ENCODE results near the gene ZBTB8A. TPM values are rescaled to one million over a fixed set of nuclear protein-coding genes. Genes with fewer than 3 reads are reported as not detected.

ZBTB8A gene
- total RNA-seq (2016; rRNA removed; fragmentation: Illumina TruSeq; extraction: Trizol) (3.7 and 4.7 TPM in 2 replicates), polyA plus RNA-seq (2011; rRNA removed) (0.82 and 1.3 TPM in 2 replicates), polyA minus RNA-seq (2011; rRNA and poly(A)+ RNA removed; ENCODE audit: low replicate concordance) (1.1 and 7.0 TPM in 2 replicates), Bru-seq, nascent RNA (percentile 54 among the genes with signal in this experiment), BruChase-seq, experiment 1, labeled RNA remaining after a 6-hour chase (percentile 77 among the genes with signal in this experiment), BruChase-seq, experiment 2, labeled RNA remaining after a 2-hour chase (percentile 77 among the genes with signal in this experiment)
- total RNA-seq (2016; cell fraction: cytosol; rRNA removed; fragmentation: Illumina TruSeq; extraction: Trizol; ENCODE audit: low read depth): 3.4 and 3.6 TPM in 2 replicates
- 3.7 and 5.2 TPM in 2 replicates for total RNA-seq (2016; cell fraction: insoluble cytoplasmic fraction; rRNA removed; fragmentation: Illumina TruSeq; extraction: Trizol)
- 3.3 and 3.9 TPM in 2 replicates for total RNA-seq (2016; cell fraction: membrane; rRNA removed; fragmentation: Illumina TruSeq; extraction: Trizol)
- total RNA-seq (2016; cell fraction: nucleus; rRNA removed; fragmentation: Illumina TruSeq; extraction: Trizol): 2.2 and 2.4 TPM in 2 replicates
- polyA plus RNA-seq (2011; cell fraction: cytosol; rRNA removed): 0.40 and 0.60 TPM in 2 replicates
- 0.29 and 0.38 TPM in 2 replicates for polyA plus RNA-seq (2011; cell fraction: nucleus; rRNA removed)
- polyA plus RNA-seq (2012): 0.62 and 1.0 TPM in 2 replicates
- polyA plus RNA-seq (2016; cell fraction: cytosol; fragmentation: Illumina TruSeq; extraction: Trizol; ENCODE audit: low read depth): 0.27 and 0.38 TPM in 2 replicates
- polyA plus RNA-seq (2016; cell fraction: insoluble cytoplasmic fraction; fragmentation: Illumina TruSeq; extraction: Trizol; ENCODE audit: low read depth): 2.6 and 3.1 TPM in 2 replicates
- polyA plus RNA-seq (2016; cell fraction: membrane; fragmentation: Illumina TruSeq; extraction: Trizol; ENCODE audit: low read depth): 0.57 and 0.73 TPM in 2 replicates
- polyA plus RNA-seq (2016; cell fraction: nucleus; fragmentation: Illumina TruSeq; extraction: Trizol; ENCODE audit: insufficient read depth, low read depth): 2.7 and 3.0 TPM in 2 replicates
- polyA minus RNA-seq (2011; cell fraction: cytosol; rRNA and poly(A)+ RNA removed): 1.2 and 1.4 TPM in 2 replicates
- 2.2 and 2.4 TPM in 2 replicates for polyA minus RNA-seq (2011; cell fraction: nucleus; rRNA and poly(A)+ RNA removed)
- long read RNA-seq, experiment 1: 0 reads
- long read RNA-seq, experiment 2, full-length matches to known transcripts: 1 of 6 reads
- long read RNA-seq, experiment 2, partial matches to known transcripts: 0 of 6 reads
- long read RNA-seq, experiment 2, other reads (novel, unspliced or antisense): 5 of 6 reads

DNA sequence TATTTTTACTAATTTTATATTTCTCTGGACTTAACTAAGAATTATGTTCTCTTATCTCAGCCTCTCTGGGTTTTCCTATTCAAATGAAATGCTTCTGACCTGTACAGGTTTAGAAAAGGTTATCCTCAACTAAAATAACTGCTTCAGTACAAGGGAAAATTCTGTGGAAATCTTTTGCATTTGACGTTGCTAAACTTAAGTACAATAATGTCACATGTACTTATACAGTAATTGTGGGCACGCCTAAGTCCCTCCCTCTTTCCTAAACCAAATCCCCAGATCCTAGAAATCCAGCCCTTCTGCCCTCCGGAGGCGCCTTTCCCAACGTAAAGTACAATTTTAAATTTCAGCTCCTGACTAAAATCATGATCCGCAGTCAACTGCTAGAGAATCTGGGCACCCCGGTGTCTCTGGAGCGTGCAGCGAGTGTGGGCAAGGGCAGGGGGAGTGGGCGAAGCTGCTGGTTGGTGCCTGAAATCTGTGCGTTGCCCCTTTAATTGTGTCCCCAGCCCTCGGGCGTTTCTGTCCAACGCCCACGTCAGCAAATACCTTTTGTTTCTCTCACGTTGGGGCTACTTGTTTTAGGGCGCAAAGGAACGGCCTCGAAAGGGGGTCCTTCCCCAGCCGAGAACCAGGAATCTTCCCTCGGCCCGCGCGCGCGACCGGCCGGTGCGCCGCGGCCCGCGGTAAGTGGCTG is at the start of gene ZBTB8A:
Gene ZBTB8A (plus strand): TSS at position 541 of the 697 bp plus-strand sequence. CDS start 53,505 bp downstream, outside the sequence.
- peak; percentile 30 for FAIRE-seq
- in situ Hi-C loops (cut with HindIII; ENCODE audit: extremely low pct_ligation_motif_present, low pct_unique_long_range_greater_than_20kb) (no loop called here), intact Hi-C loops (cut with micrococcal nuclease; ENCODE audit: unreplicated experiment) (no loop called here)
- H3K4me3 ChIP-seq (replicated peaks in 1 of 3; ENCODE audit: insufficient read depth in 1 of 3, low read depth in 2 of 3, low read length in 3 of 3): peak within 1 kb of the TSS; percentile 63 to 79 (median 76)
- peak; percentile 30 for DNase-seq (ENCODE audit: low spot score)
- CTCF ChIA-PET (ENCODE audit: low intra/inter-chr PET ratio, low total read pairs): no interaction called here
- H3K36me3 ChIP-seq (replicated peaks in 1 of 2; ENCODE audit: control insufficient read depth in 1 of 2, insufficient read depth in 2 of 2, low read length in 2 of 2): no peaks in the 10 kb centered on the region
- H4K20me1 ChIP-seq (ENCODE audit: insufficient read depth, low read length): no peaks in the 10 kb centered on the region
- H3K9ac ChIP-seq (ENCODE audit: insufficient read depth, low read depth, low read length): peak within 1 kb of the TSS; percentile 64
- H3K4me1 ChIP-seq (ENCODE audit: insufficient read depth, low read length): peaks cover 22% of the 10 kb centered on the region
- ATAC-seq: peak; percentile 55
- peak within 1 kb of the TSS; percentile 93 for H3K4me2 ChIP-seq (ENCODE audit: low read depth, low read length)
- H3K27ac ChIP-seq (ENCODE audit: extremely low read length, insufficient read depth, low read length): no peak within 1 kb of the TSS
- BruUV-seq (replicated peaks): no TSS peak
- POLR2A ChIA-PET: interaction anchor here (0.7 to 1.0 kb wide), 2 partner anchors 90 to 91 kb away, joined by 3 to 4 read pairs; no protein-coding TSS in a partner anchor
- no peaks in the 10 kb centered on the region for H3K9me3 ChIP-seq (ENCODE audit: low read length)
- no peak within 1 kb of the TSS for H2AFZ ChIP-seq (ENCODE audit: low read length)
- H3K79me2 ChIP-seq (ENCODE audit: insufficient read depth, low read length): no peaks in the 10 kb centered on the region
- 0% methylated on average over 15 of the region's 33 CpGs for WGBS (ENCODE audit: low lambda C conversion rate)
- peaks cover 2 to 25% of the 10 kb centered on the region in 2 experiments; a peak in 2 of 5 replicates for H3K27me3 ChIP-seq (ENCODE audit: control insufficient read depth in 1 of 2, insufficient read depth in 2 of 2, low read length in 2 of 2)
- TF ChIP-seq SAP130 (CRISPR knock-in tag; IDR thresholded peaks at IDR 0.05; ENCODE audit: low read depth) (0 out of 2 replicates have a peak, but pooled peaks have one; percentile 30), ZKSCAN1 (IDR thresholded peaks at IDR 0.05; ENCODE audit: low read length) (no peak), POLR2A (IDR thresholded peaks at IDR 0.05; ENCODE audit: insufficient read depth in 1 of 2, low read depth in 2 of 2, low read length in 2 of 2) (0 out of 4 replicates have a peak, but pooled peaks of 1 of the 2 experiments have one; percentile 31), RFX5 (IDR thresholded peaks at IDR 0.05; ENCODE audit: low read depth, low read length) (no peak)
- TF ChIP-seq, protein P1, sequence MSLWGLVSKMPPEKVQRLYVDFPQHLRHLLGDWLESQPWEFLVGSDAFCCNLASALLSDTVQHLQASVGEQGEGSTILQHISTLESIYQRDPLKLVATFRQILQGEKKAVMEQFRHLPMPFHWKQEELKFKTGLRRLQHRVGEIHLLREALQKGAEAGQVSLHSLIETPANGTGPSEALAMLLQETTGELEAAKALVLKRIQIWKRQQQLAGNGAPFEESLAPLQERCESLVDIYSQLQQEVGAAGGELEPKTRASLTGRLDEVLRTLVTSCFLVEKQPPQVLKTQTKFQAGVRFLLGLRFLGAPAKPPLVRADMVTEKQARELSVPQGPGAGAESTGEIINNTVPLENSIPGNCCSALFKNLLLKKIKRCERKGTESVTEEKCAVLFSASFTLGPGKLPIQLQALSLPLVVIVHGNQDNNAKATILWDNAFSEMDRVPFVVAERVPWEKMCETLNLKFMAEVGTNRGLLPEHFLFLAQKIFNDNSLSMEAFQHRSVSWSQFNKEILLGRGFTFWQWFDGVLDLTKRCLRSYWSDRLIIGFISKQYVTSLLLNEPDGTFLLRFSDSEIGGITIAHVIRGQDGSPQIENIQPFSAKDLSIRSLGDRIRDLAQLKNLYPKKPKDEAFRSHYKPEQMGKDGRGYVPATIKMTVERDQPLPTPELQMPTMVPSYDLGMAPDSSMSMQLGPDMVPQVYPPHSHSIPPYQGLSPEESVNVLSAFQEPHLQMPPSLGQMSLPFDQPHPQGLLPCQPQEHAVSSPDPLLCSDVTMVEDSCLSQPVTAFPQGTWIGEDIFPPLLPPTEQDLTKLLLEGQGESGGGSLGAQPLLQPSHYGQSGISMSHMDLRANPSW (CRISPR knock-in tag; IDR thresholded peaks at IDR 0.05; ENCODE audit: borderline replicate concordance): no peak
- TF ChIP-seq, protein P2, sequence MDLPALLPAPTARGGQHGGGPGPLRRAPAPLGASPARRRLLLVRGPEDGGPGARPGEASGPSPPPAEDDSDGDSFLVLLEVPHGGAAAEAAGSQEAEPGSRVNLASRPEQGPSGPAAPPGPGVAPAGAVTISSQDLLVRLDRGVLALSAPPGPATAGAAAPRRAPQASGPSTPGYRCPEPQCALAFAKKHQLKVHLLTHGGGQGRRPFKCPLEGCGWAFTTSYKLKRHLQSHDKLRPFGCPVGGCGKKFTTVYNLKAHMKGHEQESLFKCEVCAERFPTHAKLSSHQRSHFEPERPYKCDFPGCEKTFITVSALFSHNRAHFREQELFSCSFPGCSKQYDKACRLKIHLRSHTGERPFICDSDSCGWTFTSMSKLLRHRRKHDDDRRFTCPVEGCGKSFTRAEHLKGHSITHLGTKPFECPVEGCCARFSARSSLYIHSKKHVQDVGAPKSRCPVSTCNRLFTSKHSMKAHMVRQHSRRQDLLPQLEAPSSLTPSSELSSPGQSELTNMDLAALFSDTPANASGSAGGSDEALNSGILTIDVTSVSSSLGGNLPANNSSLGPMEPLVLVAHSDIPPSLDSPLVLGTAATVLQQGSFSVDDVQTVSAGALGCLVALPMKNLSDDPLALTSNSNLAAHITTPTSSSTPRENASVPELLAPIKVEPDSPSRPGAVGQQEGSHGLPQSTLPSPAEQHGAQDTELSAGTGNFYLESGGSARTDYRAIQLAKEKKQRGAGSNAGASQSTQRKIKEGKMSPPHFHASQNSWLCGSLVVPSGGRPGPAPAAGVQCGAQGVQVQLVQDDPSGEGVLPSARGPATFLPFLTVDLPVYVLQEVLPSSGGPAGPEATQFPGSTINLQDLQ (CRISPR knock-in tag; IDR thresholded peaks at IDR 0.05): 0 out of 2 replicates have a peak, but pooled peaks have one; percentile 26

Data from HepG2 (cell line).